GM19468 (cell line): ENCODE measurements around the gene ATP11A.

Source experiments
- ATAC-seq: cut with Tn5 transposase; IDR thresholded peaks from one replicate; pipeline ENCODE4 v1.9.1; 2021; ENCODE audit warnings: mild to moderate bottlenecking, moderate library complexity, moderate number of reproducible peaks; ENCODE audit not compliant: unreplicated experiment; ENCODE audit errors: extremely low read depth

Gene ATP11A

DNA sequence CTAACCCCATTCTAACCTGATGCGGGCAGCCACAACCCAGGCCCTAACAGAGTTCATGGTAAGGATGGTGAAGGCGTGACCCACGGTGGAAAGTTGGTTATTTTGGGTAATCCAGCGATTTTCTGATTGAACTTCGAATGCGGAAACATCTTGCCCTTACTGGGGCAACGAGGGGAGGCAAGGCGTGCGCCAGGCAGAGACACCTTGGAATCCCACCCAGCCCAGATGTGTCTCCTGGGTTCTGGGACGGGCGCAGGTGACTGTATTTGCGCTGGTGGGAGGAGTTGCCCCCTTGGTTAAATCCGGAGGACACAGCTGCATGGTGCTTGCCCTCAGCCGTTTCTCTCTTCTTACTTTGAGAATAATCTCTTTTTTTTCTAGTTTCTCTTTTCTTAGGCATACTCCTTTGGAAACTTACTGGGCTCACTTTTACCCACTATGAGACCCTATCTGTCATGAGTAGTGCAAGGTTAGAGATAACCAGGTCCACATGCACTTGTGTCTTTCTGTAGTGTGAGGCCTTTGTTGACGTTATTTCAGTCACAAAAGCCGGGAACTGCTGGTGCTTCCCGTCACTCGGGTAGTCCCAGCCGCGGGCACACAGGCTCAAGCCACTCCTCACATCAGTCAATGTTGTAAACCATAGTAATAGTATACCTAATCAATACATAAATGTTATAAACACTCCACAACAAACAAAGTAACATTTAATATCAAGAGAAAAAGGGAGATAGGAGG, 81.5 kb downstream of the ATP11A start:
- no peak for ATAC-seq

DNA sequence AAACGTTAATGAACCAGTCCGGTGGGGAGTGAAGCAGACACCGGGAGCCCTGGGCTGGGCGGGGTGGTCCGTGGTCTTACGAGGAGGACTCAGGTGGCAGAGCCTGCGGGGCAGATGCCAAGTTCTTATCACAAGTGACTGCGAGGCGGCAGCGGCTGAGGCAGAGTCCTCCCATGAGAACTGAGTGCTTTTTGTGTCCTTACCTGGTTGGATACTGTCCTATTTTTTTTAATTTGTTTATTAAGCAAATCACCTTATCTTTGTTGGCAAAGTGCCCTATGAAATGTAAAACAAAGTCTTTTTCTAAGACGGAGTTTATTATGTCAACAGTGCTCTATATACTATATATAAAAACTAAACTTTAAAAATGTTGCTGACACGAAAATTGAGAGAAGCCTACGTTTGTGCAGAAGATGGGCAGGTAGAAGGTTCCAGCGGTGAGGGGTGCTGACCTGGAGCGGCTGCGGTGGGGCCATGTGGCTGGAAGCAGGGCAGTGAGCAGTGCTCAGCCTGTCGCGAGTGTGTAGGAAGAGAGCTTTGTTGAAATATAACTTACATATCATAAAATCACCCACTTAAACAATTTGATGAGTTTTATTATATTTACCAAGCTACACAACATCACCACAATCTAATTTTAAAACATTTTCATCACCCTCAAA, 82.2 kb downstream of the ATP11A start:
- ATAC-seq: no peak

DNA sequence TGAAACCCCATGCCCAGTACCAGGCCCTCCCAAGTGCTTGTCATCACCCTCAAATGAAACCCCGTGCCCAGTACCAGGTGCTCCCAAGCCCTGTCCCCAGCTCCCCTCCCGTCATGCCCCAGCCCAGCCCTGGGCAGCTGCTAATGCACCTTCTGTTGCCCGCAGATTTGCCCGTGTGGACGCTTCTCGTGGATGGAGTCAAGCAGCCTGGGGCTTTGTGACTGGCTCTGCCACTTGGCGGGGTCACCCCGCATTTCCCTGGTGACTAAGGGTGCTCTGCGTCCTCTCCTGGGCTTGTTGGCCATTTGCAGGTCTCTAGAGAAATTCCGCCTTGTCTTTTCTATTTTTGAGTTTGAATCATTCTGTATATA, 82.7 kb downstream of the ATP11A start:
- no peak for ATAC-seq

DNA sequence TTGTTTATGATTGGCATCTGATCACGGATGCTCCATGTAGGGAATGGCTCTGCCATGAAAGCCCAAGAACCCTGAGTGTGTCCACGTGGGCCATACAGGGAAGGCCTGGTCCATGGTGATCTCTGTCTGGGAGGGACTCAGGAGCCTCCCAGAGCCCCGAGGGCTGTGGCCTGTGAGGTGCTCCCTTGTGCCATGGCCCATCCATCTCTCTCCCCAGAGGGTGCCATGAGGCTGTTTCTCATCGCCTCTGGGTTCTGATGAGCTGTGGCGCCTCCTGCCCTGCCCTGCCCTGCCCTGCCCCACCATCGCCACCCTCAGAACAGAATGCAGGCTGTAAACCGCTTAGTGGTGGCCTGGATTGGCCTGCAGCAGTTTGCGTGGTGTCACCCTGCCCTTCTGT, 83.1 kb downstream of the ATP11A start:
- no peak for ATAC-seq

DNA sequence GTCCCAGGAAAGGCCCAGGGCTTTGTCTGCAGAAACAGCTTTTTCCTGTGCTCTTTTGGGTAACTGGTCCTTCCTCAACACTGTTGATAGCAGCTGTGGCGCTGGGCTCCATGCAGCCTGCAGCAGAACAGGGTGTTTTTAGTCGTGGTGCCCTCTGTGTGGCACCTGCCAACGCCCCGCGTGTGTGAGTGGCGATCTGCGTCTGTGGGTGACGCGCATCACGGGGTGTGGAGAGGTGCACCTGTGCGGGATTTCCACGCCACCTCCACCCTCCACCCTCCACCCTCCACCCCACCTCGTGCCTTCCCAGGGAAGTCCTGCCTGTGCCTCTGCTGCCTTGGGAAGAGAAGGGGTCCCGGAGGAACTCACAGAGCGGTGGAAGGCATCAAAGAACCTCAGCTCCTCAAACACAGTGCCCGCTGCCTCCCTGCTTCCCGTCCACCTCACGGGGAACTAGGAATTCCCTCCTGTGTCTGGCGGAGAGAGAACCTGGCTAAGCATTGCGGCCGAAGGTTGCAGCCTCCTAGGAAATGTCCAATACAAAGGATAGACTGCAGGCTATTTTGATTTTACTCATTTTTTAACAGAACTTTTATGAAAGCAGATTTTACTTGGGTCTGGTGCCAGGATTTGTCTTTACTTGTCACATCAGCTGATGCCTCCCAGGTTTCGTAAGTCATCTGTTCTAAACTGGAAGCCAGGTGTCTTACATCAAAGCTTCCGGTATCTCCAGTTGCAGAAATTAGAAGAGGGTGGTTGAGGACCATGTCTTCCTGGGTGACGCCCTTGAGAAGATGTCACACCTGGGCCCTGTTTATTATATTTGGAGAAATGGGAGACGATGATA, 84.0 kb downstream of the ATP11A start:
- no peak for ATAC-seq

DNA sequence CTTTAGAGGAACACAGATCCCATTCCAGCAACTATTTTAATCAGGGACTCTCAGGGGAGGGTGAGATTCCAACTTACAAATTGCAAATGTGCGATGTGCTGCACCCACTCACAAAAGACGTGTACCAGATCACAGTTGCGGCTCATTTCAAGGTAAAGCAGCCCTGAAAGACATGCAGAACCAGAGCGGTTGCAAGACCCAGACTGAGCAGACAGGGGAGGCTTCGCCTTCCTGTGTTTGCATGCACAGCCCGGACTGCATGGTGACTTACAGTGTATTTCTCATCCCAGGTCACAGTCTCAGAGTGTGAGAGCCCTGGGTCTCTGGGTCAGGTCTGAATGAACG, 84.6 kb downstream of the ATP11A start:
- ATAC-seq: no peak

DNA sequence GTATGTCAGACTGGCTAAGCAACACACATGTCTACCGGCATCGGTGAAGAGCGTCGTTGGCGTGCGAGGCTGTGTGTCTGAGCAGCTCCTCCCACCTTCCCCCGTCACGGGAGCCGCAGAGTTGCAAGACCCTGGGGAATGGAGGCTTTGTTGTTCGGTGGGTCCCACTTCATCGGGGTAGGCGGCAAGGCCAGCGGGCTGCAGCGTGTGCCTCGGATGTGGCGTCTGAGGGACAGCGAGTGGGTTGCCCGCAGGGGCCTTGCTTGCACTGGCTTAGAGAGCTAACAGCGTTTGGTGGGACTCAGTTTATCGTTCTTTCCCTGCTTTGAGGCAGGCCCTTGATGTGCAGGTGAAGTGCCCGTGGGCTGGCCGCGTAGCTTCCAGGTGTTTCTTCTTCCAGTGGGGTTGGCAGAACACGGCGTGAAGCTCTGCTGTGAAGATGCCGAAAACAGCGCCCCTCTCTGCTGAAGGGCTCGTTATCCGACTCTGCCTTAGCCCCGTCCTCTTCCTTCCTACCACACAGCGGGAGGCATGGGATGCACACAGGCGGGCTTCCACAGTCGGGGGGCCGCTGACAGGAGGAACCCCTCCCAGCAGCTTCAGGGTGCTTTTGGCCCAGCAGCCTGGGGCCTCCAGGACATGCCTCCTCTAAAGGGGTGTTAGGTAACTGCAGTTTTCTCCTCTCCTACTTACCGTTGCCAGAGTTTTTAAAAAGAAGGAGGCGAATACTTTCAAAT, 85.2 kb downstream of the ATP11A start:
- ATAC-seq: no peak

DNA sequence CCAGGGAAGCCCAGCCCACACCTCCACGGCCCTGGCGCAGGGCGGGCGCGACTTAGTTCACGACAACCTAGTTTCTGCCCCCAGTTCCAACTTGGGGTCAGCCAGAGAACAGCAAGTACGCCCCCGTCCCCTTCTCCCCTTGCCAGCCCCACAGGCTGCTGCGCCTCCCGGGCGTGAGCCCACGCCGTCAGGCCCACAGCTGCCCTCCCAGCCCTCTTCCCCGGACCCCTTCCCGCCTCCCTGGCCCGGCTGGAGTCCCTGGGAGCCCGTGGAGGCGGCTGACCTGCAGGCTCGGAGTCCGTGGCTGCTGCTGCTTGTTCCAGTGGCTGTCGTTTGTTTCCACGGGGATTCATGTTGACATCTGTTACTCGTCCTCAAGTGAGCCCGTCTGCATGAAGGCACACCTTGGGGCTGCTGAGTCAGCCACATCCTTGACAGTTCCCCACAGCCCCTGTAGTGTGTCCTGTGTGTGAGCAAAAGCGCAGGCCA, 86.0 kb downstream of the ATP11A start:
- no peak for ATAC-seq

DNA sequence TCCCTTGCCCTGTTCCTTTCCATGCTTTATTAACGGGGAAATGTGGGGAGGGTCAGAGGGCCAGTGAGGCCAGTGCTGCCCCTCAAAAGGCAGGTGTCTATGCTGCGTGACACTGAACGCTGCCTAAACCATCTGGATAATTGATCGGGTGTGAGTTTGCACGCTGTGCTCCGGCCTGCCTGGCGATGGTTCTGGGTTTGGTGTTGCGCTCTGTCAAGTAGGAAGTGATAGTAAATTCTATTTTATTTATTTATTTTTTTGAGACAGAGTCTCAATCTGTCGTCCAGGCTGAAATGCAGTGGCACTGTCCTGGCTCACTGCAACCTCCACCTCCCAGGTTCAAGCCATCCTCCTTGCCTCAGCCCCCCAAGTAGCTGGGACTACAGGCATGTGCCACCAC, 86.5 kb downstream of the ATP11A start:
- ATAC-seq: no peak

DNA sequence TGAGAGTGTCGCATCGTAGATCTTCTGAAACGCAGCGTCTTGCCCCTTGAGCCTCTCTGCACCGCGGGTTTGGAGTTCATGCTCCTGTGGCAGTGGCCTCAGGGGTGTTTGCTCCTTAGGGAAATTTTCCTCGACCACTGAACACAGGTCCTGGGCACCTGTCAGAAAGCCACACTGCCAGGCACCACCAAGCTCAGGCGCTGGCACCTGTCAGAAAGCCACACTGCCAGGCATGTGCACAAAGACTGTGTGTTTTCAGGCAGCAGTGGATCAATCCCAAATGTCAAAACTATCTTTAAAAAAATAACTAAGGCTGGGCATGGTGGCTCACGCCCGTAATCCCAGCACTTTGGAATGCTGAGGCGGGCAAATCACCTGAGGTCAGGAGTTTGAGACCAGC, 87.1 kb downstream of the ATP11A start:
- no peak for ATAC-seq

DNA sequence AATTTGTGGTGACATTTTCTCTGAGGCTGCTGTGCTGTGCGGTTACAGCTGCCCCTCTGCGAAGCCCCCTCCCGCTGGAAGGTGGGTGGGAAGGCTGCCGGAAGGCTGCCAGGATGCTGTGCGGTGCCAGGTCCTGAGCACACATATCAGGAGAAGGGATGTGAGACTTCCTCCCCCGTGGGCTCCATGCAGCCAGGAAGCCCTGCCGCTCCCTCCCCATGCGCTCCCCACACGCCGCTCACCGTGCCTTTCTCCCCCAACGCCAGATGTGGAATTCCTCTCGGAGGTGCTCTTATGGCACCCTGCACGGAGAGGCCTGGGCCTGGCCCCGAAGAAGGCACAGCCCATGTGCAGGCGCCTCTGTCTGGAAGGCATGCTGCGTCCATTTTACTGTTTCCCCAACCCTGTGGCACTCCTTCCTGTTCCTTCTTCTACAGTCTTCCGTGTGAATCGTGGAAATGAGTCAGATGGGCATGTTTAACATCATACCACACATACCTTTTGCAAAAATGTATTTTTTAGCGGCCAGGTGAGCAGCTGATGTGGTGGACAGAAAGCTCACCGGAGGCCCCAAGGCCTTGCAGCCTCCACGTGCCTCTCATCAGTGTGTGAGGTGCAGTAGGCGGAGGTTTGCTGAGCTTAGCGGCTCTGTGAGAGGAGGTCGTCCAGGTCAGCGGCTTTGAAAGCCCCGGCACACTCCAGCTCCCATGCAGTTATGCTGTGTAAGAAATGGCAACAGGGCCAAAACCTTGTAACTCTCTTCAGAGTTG, 88.0 kb downstream of the ATP11A start:
- no peak for ATAC-seq

DNA sequence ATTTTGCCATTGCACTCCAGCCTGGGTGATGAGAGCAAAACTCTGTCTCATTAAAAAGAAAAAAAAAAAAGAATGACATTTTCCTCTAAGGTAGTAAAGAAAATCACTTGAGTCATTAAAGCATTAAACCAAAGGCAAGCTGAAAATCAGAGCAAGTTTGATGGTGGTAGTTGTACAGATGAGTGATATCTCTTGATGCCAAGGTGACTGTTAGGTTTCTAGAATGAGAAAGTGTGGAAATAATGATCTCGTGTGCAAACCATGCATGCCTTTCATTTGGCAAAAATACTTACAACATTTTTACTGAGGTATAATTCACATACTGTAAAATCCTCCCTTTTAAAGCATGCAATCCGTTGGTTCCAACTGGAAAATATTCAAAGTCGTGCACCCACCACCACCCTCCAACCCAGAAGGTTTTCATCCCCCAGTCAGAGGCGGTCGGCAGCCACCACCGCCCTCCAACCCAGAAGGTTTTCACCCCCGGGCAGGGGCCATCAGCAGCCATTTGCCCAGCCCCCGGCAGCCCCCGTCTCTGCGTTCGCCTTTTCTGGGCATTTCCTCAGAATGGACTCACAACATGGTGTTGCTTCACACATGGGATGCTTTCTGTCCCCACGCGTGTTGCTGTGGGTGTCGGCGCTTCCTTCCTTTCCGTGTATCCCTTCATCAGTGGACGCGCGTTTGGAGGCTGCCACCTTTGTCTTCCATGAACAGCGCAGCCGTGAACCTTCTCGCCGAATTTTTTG, 90.2 kb downstream of the ATP11A start:
- ATAC-seq: no peak

DNA sequence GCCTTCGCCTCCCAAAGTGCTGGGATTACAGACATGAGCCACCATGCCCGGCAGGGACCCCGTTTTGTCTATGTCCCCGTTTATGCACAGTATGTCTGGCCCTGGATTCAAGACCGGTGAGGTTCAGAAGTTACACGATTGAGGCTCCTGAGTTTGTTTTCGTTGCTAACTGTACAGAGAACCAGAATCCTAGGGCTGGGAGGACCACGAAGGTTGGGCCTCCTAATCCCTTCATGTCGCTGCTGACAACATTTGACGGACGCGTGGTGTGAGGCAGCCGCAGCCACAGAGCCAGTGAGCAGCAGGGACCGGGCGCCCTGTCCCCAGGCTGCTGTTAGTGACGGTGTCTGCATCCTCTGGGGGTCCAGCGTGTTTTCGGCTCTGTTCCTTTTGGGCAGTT, 91.4 kb downstream of the ATP11A start:
- ATAC-seq: no peak

DNA sequence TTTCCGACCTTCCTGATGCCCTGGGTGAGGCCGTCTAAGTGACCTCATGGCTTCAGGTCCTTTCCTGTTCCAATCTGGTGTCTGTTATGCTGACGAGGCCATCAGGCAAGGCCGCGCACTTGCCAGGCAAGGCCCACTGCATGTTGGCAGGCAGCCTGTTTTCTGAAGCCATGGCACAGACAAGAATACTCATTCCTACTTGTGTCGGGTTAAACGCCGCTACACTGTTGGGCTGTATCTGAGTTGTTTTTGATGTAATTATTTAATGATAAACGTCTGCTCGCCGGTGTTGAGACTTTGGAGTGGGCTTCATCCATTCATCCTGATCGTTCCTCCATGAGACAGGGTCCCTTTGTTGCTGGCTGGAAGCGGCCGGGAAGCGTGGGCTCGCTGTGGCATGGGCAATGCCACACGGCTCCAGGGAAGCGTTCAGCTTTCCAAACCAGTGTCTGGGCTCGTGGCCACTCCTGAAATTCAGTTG, 92.1 kb downstream of the ATP11A start:
- ATAC-seq: no peak

DNA sequence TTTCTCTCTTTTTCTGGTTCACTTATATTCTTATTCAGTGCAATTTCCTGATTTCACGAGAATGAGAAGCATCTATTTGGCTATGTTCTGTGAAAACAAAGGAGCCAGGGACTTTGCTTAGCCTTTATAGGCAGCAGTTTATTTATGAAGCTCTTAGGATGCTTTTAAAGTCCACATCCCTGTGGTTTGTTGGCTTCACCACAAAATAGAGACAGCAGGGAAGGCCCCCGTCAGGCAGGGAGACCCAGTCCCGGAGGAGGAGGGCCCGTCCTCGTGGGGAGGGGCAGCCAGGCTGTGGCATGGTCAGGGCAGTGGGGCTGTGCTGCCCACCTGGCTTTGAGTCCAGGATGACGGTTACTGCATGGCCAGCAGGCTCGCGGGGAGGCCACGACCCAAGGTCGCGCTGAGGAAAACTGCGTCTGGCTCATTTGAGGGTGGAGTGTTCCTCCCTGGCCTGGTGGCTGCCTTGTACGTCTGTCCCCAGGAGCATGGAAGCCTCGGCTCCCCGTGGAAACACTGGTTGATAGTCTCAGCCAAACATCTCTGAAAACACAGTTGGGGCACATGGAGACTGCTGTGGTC, 92.7 kb downstream of the ATP11A start:
- no peak for ATAC-seq

DNA sequence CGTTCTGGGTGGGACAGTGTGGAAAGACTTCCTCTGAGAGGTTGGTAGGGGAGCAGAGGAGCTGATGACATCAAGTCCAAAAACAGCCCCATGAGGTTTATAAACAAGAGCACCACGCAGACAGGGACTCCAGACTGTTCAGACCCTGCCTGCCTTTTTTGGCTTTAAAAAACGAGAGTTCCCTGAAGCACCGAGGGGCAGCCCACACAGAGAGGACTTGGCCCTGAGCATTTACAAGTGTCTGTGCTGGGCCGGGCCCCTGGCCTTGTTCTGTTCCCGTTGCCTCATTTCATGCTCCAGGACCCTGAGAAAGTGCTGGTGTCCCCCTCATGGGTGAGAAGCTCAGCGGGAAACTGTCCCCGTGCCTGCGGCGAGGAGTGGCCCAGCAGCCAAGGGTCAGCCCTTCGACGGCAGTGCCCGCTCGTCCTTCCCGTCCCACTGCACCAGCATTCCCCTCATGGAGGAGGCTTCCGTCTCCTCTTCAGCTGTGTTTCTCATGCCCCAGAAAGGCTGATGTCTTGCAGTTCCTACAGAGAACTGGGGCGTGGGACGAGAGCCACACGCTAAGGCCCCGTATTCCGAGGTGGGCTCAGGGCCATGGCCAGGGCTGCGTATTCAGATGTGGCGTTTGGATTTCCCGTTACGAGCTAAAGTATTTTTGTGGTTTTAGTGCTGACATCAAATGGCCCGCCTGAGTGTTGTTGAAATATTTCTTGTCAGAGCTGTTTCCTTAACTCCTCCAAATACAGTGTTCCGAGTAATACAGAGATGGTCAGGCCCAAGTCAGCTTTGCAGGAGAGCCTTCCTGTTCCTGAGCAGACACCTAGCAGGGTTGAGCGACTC, 93.5 kb downstream of the ATP11A start:
- ATAC-seq: no peak

DNA sequence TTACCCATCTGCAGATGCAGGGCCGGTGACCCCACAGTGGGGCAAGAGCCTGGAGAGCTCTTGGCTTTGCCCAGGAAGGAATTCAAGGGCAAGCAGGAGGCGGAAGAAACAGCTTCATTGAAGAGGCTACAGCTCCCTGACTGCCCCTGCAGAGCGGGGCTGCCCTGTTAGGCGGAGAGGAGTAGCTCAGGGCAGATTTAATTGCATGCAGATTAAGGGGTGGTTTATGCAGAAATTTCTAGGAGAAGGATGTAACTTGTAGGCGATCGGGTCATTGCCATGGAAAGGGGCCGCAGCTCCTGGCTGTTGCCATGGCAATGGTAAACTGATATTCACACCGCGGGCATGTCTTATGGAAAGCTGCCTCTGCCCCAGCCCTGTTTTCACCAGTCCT, 94.1 kb downstream of the ATP11A start:
- no peak for ATAC-seq
